Activated CD4-positive, CD25-positive, alpha-beta regulatory T cell treated with anti-CD3 and anti-CD28 coated beads, Interleukin-2, amount 50 U/mL, for 24 hours (primary cell): ENCODE results near the gene ECEL1.
A peak's percentile ranks its signal among the peaks of the same experiment; 100 is the strongest.
"Not testable (repeated sequence)": the region's sequence is repeated elsewhere in the genome, so short reads cannot be mapped to it uniquely, and the experiment has no call there.

Experiments used
- ATAC-seq, 2 donors: fragments of 150-1000 bp; cut with Tn5 transposase; one replicate each; pipeline ENCODE4 v1.10.0; 2021; ENCODE audit warnings: mild to moderate bottlenecking in 1 of 2, moderate library complexity in 1 of 2

The ECEL1 gene

DNA sequence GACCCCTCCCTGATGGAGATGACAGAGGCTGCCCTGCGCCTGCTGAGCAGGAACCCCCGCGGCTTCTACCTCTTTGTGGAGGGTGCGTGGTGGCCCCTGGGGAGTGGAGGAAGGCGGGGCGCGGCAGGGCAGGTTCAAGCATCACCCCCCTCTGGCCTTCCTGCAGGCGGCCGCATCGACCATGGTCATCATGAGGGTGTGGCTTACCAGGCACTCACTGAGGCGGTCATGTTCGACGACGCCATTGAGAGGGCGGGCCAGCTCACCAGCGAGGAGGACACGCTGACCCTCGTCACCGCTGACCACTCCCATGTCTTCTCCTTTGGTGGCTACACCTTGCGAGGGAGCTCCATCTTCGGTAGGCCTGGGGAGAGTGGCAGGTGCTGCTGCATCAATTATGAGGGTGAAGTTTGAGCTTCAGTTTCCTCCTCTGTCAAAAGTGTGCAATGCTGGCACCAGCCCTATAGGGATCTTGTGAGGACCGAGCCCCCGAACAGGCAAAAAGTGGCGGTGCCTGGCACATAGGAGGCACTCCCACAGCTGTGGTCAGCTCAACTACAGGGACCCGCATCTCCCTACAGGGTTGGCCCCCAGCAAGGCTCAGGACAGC, 29.5 kb downstream of the ECEL1 start:
- no peak for ATAC-seq

GRCh38 chr2:232457121-232458011, 30.3 kb downstream of the ECEL1 start:
- no peak for ATAC-seq

DNA sequence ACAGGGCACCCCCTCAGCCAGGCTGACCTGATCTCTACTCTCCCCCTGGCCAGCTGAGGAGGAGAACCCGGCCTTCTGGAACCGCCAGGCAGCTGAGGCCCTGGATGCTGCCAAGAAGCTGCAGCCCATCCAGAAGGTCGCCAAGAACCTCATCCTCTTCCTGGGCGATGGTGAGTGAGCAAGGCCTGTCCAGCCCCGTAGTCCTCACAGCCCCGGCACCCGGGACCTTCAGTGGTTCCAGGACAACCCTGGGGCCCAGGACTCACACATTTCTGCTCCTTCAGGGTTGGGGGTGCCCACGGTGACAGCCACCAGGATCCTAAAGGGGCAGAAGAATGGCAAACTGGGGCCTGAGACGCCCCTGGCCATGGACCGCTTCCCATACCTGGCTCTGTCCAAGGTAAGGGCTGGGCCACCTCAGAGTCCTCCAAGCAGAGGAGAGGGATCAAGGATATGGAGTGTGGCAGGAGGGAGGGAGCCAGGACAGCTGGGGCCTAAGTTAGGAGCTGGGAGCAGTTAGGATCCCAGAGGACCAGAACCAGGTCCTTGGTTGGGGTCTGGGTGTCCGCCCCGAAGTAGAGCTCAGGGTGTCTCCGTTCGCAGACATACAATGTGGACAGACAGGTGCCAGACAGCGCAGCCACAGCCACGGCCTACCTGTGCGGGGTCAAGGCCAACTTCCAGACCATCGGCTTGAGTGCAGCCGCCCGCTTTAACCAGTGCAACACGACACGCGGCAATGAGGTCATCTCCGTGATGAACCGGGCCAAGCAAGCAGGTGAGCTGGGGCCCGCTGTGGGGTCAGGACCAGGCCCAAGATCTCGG, 31.1 kb downstream of the ECEL1 start:
- no peak for ATAC-seq

DNA sequence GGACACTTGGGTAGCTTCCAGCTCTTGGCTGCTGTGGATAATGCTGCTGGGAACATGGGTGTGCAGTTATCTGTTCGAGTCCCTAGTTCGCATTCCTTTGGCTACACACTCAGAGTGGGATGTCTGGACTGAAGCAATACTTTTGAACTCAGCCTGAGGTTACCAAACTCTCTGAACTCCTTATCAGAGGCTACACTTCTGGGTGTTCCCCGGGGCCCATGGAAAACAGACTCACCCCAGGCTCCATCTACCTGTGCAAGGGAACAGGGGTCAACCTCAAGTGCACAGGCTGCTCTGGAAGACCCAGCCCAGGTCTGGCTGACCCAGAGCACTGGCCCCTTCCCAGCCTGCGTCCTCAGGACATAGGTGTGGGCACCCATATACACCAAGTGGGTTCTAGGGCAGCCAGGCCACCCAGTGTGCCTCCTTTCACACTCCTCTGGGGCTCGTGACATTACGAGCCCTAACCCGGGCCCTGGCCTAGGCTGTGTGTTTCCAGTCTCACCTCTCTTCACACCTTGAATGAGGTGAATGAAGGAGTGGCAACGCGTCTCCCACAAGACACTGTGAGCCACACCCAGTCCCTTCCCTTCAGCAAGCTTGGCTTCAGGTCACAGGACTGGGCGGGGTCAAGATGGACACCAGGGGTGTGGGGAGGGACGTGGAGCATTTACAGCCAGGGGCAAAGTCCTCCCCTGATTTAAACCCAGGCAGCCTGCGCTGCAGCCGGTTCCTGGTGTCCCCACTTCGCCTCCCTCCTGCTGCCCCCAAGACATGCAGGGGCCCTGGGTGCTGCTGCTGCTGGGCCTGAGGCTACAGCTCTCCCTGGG, 32.0 kb downstream of the ECEL1 start, which contains the start of gene ALPI:
TSS of gene ALPI (plus strand) at position 728 of the 830 bp plus-strand sequence. CDS start at position 775, 47 bp downstream.
- no peak for ATAC-seq

- ATAC-seq: no peak
Observed at GRCh38 chr2:232454630-232455029, 33.0 kb downstream of the ECEL1 start.

GRCh38 chr2:232451645-232452044, 36.0 kb downstream of the ECEL1 start:
- not testable (repeated sequence) for ATAC-seq

- ATAC-seq: no peak
Observed at GRCh38 chr2:232449964-232450363, 37.7 kb downstream of the ECEL1 start.

- ATAC-seq: no peak
Observed at GRCh38 chr2:232448304-232448690, 39.3 kb downstream of the ECEL1 start.

GRCh38 chr2:232447638-232448303, 39.9 kb downstream of the ECEL1 start:
- no peak for ATAC-seq

GRCh38 chr2:232447091-232447620, 40.5 kb downstream of the ECEL1 start:
- no peak for ATAC-seq

- not testable (repeated sequence) for ATAC-seq
Observed at GRCh38 chr2:232446266-232446777, 41.3 kb downstream of the ECEL1 start.

DNA sequence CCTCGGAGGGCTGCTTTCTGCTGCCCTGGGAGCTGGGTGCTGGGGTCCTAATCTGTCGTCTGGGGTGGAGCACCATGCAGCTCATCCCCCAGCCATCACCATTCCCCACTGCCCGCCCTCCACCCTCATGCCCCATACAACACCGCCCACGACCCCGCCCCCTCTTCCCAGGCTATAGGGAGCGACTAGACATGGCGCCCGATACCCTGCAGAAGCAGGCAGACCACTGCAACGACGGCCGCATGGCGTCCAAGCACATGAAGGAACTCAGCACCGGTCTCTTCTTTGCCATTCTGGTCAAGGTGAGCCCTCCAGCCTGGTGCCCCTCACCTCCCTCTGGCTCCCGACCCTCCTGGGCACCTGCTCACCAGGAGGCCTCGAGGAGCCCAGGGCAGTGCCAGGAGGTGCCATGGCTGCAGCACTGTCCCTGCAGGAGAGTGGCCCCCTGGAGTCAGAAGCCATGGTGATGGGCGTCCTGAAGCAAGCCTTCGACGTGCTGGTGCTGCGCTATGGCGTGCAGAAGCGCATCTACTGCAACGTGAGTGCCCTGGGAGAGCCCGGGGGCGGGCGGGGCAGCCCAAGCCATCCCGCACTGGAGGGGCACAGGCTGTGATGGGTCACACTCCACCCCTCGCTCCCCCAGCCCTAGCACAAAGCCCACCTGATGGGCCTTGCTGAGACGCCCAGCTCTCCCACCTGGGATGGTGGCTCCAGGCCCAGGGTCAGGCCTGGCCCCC, 42.3 kb downstream of the ECEL1 start:
- not testable (repeated sequence) for ATAC-seq

DNA sequence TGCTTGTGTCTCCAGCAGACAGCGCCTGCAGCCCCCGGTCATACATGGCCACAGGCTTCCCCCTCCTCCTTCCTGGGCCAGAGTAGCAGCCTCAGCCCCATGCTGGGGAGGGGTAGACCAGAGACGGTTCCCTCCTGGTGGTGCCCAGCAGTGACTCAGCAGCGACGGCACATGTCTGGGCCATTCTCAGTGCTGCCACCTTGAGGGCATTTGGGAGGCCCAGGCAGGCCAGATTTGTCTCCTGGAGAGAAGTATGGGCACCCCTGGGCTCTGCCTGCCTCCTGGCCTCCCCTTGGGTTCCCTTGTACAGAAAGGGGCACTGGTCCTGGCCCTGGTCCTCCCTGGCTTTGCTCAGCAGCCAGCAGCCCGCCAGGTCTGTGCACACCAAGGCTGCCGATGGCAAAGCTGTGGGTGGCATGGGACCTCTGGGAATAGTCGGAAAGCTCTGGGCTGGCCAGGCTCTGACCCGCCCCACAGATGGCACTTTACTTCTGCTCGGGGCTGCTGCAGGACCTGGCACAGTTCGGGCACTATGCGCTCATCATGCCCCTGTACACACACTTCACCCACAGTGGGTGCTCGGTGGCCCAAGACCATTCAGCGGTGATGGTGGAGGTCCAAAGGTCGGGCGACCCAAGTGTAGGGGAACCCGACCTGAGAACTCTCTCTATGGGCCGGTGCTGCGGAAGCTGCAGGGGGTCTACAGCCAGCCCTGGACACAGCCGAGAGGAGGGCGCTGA, 43.1 kb downstream of the ECEL1 start:
- ATAC-seq: peak; percentile 78 to 79

- not testable (repeated sequence) for ATAC-seq
Observed at GRCh38 chr2:232443669-232444408, 43.8 kb downstream of the ECEL1 start.

DNA sequence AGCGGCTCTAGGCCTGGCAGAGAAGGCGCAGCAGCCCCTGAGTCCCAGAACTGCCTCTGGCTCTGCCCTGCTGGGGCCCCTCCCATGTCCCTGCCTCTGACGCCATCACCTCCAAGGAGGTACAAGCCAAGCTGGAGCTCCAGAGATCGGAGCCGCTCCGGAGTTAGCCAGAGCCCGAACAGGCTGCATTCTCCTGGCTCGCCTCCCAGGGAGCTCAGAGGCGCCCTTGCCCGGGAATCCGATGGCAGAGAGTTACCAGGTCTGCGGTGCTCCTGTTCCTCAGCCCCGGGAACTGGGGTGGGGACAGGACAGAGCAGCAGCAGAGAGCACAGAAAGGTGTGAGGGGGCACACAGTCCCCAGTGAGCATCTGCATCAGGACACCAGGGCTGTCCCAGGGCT, 44.6 kb downstream of the ECEL1 start:
- ATAC-seq: not testable (repeated sequence)

- ATAC-seq: not testable (repeated sequence)
Observed at GRCh38 chr2:232442431-232442830, 45.2 kb downstream of the ECEL1 start.

DNA sequence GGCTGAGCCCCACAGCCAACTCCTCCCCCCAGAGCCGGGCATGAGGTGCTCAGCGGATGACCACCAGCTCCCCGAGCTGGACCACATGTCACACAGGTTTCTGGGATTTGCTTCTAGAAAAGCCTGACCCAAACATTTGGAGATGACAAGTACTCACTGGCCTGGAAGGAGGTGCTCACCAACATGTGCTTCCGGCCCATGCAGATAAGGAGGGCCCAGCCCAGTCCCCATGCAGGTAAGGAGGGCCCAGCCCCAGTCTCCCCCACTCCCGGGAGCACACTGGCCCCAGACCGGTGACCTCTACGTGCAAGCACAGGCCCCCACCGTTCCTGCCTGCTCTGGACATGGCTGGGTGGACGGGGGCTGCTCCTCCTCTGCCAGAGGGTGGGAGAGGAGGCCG, 45.7 kb downstream of the ECEL1 start:
- not testable (repeated sequence) for ATAC-seq

DNA sequence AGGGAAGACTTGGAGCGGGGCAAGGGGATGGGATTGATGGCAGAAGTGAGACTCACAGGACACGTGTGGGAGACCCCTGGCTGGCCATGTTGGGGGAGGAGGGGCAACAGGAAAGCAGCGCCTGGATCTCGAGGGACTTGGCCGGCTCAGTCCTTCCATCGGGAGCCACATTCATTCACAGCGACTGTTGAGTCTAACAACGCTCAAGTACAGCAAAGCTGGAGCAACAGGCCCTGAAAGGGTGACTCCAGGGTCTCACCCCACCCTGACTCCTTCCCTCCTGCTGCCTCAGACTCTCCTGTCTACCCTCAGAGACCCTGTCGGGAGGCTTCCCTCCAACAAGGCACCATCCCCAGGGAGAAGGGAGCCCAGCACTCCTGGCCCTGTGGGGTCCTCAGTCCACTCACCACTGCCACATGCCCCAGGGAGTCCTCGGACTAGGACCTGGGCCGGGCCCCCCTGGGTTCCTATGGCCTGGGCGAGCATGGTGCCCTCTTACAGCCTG, 46.4 kb downstream of the ECEL1 start:
- ATAC-seq: no peak
